GM06990 (cell line): ENCODE data around the gene TOP1.

Experiments used
- DNase-seq: peaks from one replicate; pipeline ENCODE4 v3.0.0-alpha.2; 2011; ENCODE audit not compliant: insufficient read length; ENCODE audit errors: extremely low read depth
- H3K27me3 ChIP-seq: replicated peaks from 2 replicates; pipeline ENCODE4 v1.6.0; 2011; ENCODE audit warnings: low read length; ENCODE audit not compliant: control insufficient read depth, insufficient read depth
- H3K36me3 ChIP-seq: 2 replicates; pipeline ENCODE4 v1.5.1; 2011; ENCODE audit warnings: low read length; ENCODE audit not compliant: control insufficient read depth, insufficient read depth
- H3K4me3 ChIP-seq: replicated peaks from 2 replicates; pipeline ENCODE4 v1.5.1; 2011; ENCODE audit warnings: low read depth, mild to moderate bottlenecking, control low read depth, low read length
- TF ChIP-seq, protein P1 (sequence below): IDR thresholded peaks from 2 replicates; pipeline ENCODE4 v1.5.1; 2011; ENCODE audit warnings: low read length, control low read depth, mild to moderate bottlenecking, inconsistent platforms; ENCODE audit not compliant: insufficient read depth, poor library complexity, severe bottlenecking

The TOP1 gene

DNA sequence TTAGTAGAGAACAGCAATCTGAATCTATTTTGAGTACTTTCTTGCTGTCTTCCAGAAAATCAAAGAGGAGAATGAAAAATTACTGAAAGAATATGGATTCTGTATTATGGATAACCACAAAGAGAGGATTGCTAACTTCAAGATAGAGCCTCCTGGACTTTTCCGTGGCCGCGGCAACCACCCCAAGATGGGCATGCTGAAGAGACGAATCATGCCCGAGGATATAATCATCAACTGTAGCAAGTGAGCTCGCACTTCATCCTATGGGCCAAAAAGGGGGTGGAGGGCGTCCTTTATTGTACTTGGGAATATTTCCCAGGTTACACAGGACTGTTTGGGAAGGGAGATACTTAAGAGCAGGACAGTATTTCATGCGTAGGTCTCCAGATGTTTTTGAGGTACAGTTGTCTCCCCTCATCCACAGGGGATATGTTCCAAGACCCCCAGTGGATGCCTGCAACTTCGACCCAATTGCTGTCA, 71.4 kb downstream of the TOP1 start:
- Histone ChIP-seq H3K27me3 (no peaks in the 10 kb centered on the region), H3K4me3 (no peak overlapping the region), H3K36me3 (peaks cover 17% of the 10 kb centered on the region)
- DNase-seq: no peak
- TF ChIP-seq, protein P1, sequence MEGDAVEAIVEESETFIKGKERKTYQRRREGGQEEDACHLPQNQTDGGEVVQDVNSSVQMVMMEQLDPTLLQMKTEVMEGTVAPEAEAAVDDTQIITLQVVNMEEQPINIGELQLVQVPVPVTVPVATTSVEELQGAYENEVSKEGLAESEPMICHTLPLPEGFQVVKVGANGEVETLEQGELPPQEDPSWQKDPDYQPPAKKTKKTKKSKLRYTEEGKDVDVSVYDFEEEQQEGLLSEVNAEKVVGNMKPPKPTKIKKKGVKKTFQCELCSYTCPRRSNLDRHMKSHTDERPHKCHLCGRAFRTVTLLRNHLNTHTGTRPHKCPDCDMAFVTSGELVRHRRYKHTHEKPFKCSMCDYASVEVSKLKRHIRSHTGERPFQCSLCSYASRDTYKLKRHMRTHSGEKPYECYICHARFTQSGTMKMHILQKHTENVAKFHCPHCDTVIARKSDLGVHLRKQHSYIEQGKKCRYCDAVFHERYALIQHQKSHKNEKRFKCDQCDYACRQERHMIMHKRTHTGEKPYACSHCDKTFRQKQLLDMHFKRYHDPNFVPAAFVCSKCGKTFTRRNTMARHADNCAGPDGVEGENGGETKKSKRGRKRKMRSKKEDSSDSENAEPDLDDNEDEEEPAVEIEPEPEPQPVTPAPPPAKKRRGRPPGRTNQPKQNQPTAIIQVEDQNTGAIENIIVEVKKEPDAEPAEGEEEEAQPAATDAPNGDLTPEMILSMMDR: no peak

- TF ChIP-seq, protein P1: no peak
- Histone ChIP-seq H3K27me3 (no peaks in the 10 kb centered on the region), H3K4me3 (no peak overlapping the region), H3K36me3 (peaks cover 15% of the 10 kb centered on the region)
- DNase-seq: no peak
Observed at GRCh38 chr20:41101660-41102059, 73.0 kb downstream of the TOP1 start.

DNA sequence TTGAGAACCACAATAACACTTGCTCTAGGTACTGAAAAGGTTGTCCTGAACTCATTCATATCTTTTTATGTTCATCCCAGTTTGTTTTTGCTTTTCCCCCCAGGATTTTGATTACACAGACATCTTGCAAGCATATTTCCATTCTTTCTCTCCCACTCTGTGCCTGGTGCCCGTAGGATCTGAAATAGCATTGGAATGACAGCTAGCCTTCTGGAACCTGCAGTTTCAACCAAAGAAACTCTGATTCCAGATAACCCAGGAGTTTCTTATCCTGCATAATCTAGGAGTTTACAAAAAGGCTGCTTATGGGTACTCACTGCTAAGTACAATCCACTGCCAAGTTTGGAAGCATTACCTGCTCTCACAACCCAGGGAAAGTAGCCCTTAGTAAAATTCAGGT, 79.9 kb downstream of the TOP1 start:
- H3K36me3 ChIP-seq: peaks cover 8% of the 10 kb centered on the region
- TF ChIP-seq, protein P1: no peak
- H3K4me3 ChIP-seq: no peak overlapping the region
- no peaks in the 10 kb centered on the region for H3K27me3 ChIP-seq
- DNase-seq: no peak

DNA sequence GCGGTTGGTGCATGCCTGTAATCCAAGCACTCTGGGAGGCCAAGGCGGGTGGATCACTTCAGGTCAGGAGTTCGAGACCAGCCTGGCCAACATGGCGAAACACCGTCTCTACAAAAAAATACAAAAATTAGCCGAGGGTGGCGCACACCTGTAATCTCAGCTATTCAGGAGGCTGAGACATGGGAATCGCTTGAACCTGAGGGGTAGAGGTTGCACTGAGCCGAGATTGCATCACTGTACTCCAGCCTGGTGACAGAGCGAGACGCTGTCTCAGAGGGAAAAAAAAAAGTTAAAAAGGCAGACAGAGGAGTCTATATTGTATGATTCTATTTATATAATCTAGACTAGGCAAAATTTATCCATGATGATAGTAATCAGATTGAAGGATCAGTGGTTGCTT, 81.4 kb downstream of the TOP1 start:
- Histone ChIP-seq H3K36me3 (peaks cover 10% of the 10 kb centered on the region), H3K4me3 (no peak overlapping the region), H3K27me3 (no peaks in the 10 kb centered on the region)
- no peak for DNase-seq
- TF ChIP-seq, protein P1: no peak

- Histone ChIP-seq H3K36me3 (peaks cover 17% of the 10 kb centered on the region), H3K27me3 (no peaks in the 10 kb centered on the region), H3K4me3 (no peak overlapping the region)
- DNase-seq: no peak
- TF ChIP-seq, protein P1: no peak
Observed at GRCh38 chr20:41110930-41111577, 82.4 kb downstream of the TOP1 start.

DNA sequence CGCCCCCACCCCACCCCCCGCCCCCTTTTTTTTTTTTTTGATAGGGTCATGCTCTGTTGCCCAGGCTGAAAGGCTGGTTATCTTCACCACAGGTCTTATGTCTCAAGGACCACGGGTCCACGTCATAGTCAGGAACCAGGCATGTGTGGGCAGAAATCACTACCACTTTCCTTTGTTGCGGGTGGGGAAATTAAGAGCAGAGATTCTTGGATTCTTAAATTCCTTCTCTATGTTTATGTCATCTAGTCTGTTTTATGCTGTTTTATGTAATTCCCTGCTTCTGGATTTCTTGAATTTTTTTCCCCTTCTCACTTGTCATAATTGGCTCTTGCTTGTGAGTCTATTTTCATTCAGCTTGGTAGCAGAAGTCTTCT, 82.9 kb downstream of the TOP1 start:
- DNase-seq: no peak
- Histone ChIP-seq H3K4me3 (no peak overlapping the region), H3K27me3 (no peaks in the 10 kb centered on the region), H3K36me3 (peaks cover 20% of the 10 kb centered on the region)
- TF ChIP-seq, protein P1: no peak
